Measurements from ENCODE around the gene ABHD15.

- no peak for TF ChIP-seq EZH2 (IDR thresholded peaks at IDR 0.05; ENCODE audit: insufficient read depth, poor library complexity, severe bottlenecking)
- no peak for TF ChIP-seq EZH2phosphoT487 (IDR thresholded peaks at IDR 0.05; ENCODE audit: insufficient read depth, low read depth)
Observed at GRCh38 chr17:29561554-29562517, 5.0 kb downstream of the ABHD15 start.
